D341Med (cell line): Measurements from ENCODE around the gene CYTH1.
A peak's percentile ranks its signal among the peaks of the same experiment; 100 is the strongest.

Experiments
- DNase-seq: peaks from one replicate; pipeline ENCODE4 v3.0.0; 2012; ENCODE audit warnings: low spot score

CYTH1 gene

GRCh38 chr17:78715000-78715771, 66.9 kb downstream of the CYTH1 start:
- DNase-seq: no peak

- no peak for DNase-seq
Measured at GRCh38 chr17:78714534-78714933, 67.5 kb downstream of the CYTH1 start.

- no peak for DNase-seq
Measured at GRCh38 chr17:78712043-78712442, 70.0 kb downstream of the CYTH1 start.

DNA sequence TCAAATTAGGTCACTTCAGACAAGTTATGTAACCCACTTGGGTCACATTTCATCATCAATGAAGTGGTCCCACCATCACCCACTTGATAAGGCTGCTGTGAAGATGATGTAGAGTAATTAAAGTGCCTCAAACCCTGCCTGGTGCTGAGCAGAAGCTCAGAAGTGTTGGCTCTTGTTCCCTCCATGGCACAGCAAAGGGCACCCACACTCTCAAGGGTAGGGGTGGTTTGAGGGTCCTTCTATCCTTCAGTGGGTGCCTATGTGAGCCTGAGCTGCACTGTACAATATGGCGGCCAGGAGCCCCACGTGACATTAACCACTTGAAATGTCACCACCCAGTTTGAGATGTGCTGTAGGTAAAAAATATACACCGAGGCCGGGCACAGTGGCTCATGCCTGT, 71.5 kb downstream of the CYTH1 start:
- DNase-seq: no peak

GRCh38 chr17:78709751-78710181, 72.3 kb downstream of the CYTH1 start:
- DNase-seq: no peak

DNA sequence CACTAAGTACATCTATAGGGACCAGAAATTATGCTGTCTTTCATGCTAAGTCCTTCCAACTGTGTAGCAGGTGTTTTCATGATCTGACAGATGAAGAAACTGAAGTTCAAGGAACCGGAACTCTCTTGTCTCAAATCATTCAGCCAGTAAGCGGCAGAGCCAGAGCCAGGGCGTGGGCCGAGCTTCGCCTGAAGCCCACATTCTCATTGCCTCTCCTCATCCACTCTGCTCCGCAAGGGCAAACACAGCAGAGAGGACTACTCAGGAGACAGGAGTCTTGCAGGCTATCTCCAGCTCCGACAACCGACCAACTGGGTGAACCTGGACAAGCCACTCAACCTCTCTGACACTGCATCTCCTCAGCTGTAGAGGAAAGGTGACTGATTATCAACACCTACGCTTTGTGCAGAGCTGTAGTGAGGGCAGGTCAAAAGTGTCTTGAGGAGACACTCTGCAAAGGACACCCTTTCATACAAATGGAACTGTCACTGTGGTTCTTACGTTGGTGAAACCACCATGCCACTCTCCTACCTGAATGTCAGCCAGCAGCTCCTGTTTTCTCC, 72.9 kb downstream of the CYTH1 start:
- DNase-seq: no peak

DNA sequence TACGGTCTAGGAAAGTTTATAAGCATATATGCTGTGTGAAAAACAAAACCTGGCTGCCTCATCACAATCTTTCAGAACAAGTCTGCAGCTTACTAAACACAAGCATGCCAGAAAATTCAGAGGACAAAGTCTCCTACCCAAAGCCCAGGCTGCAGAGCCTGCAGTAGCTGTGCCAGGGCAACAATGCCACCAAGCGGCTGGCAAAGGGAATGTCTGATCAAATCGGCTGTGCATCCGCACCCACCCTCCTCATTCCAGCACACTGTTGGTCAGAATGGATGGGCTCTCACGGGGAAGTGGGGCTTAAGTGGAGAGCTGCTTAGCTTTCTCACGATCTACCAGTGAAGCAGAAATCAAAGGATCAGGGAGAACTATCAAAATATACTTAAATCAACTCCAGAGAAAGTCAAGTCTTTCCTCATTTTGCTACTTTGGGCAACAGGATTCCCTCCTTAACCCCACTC, 73.5 kb downstream of the CYTH1 start:
- peak; percentile 94 for DNase-seq

DNA sequence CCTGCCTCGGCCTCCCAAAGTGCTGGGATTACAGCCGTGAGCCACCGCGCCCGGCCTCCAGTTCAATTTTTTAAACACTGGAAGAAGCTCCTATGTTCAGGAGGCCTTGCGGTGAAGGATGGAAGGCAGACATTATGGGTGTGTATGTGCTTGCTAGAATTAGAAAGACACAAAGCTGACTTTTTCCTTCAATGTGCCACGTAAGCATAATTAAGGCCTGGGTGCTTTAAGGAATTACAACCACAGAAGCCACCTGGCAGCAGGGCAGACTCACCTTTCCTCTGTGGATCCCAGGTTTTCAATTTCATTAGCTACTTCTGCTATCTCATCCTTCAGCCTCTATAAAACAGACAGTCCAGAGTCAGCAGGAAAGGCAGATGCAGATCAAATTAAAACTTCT, 74.2 kb downstream of the CYTH1 start:
- no peak for DNase-seq

- DNase-seq: no peak
Measured at GRCh38 chr17:78707016-78707415, 75.1 kb downstream of the CYTH1 start.

GRCh38 chr17:78706271-78706915, 75.7 kb downstream of the CYTH1 start:
- no peak for DNase-seq

- no peak for DNase-seq
Measured at GRCh38 chr17:78705071-78705470, 77.0 kb downstream of the CYTH1 start.

- no peak for DNase-seq
Measured at GRCh38 chr17:78704594-78704993, 77.5 kb downstream of the CYTH1 start.

DNA sequence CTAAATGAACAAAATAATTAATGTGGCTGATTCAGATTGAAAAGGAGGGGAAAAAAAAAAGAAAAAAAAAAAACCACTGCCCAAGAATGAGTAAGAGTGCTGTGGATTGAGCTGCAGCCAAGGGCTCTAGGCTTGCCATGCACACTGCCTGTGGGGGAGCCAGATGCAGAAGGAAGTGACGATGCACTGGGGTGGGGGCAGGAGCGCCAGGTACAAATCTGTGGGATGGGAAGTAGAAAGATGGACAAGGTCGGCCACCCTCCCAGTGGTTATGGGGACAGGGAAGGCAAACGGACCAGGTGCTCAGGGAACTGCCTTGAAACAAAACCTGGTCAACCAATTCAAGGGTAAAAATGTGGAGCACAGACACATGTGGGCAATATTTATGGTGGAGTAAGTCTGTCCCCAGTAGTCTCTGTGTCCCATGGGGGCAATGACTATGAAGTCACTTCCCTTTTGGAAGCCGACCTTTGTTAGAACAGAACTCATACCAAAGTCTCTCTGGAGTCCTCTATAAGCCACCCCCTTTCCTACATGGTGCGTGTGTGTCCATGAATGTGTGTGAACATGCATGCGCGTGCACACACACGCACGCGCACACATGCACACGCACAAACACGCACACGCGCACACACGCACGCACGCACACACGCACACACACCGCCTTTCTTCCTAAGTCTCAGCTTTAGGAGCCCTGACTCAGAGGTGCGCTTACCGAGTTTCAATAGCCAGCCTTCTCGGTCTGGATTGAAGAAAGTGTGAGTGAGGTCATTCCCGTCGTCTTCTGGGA, 84.3 kb downstream of the CYTH1 start:
- no peak for DNase-seq

DNA sequence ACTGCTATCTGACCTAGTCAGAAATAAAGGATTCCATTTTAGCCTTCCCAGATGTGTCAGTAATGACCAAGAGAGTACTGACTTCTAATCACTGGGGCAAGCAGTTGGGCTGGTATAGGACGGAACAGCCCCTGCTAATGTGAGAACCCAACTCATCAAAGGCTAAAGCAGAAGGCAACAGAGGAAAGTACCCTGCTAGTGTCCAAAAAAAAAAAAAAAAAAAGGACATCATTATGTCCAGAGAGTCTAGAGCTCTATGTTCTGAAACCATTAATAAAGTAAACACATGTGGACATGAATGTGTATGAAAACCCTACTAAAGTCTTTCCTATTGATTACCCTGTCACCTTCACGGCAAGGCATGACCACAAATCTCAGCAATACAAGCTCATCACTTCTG, 85.0 kb downstream of the CYTH1 start:
- no peak for DNase-seq

- DNase-seq: no peak
Measured at GRCh38 chr17:78696016-78696982, 85.8 kb downstream of the CYTH1 start.

- no peak for DNase-seq
Measured at GRCh38 chr17:78694805-78695531, 87.1 kb downstream of the CYTH1 start.

GRCh38 chr17:78693346-78694083, 88.6 kb downstream of the CYTH1 start:
- DNase-seq: no peak

DNA sequence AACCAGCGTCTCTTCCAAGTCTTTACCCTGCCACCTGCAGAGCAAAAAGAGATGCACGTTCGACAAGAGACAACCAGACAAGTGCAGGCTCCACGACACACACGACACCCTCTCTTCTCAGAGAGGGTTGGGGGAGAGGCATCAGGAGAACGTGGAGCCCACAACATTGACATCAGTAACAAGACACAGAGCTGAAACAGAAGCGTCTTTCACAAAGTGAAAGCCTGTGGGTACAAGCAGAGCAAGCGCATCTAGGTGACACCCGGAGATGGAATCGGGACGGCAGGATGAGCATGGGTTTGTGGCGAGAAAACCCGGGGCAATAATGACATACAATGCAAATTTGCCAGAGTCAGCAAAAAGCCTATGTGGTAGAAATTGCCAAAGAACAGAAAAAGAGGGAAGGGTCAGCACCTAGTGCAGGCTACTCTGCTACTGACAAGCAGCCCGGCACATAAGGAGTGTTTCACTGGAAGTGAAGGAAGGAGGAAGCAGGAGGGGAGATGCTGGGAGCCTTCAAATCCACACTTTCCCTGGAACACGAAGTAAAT, 89.5 kb downstream of the CYTH1 start:
- no peak for DNase-seq

GRCh38 chr17:78689029-78689428, 93.0 kb downstream of the CYTH1 start:
- DNase-seq: no peak

- DNase-seq: no peak
Measured at GRCh38 chr17:78687944-78688343, 94.1 kb downstream of the CYTH1 start.
